K562 (cell line): ENCODE results near the gene FXYD4. TPM values are rescaled to one million over a fixed set of nuclear protein-coding genes. Genes with fewer than 3 reads are reported as not detected.

ENCODE experiments used
- ARID2 ChIP-seq: fragments of 450-650 bp; IDR thresholded peaks from 2 replicates; pipeline ENCODE4 v1.6.1; 2017; ENCODE audit warnings: antibody characterized with exemption, mild to moderate bottlenecking
- ARID3B ChIP-seq: fragments of 250-450 bp; sonication (Bioruptor Pico); IDR thresholded peaks from 2 replicates; pipeline ENCODE4 v1.4.0; 2020; ENCODE audit warnings: borderline replicate concordance
- GATAD2B ChIP-seq: fragments of 450-650 bp; IDR thresholded peaks from 2 replicates; pipeline ENCODE4 v1.6.1; 2017; ENCODE audit warnings: mild to moderate bottlenecking, borderline replicate concordance
- HDAC3 ChIP-seq: fragments of 450-650 bp; IDR thresholded peaks from 2 replicates; pipeline ENCODE4 v1.6.1; 2018; ENCODE audit warnings: borderline replicate concordance, mild to moderate bottlenecking, moderate library complexity; ENCODE audit not compliant: partially characterized antibody
- HNRNPK ChIP-seq: fragments of 200-400 bp; formaldehyde crosslinking; IDR thresholded peaks from one replicate; pipeline ENCODE4 v1.6.1; 2018; ENCODE audit warnings: mild to moderate bottlenecking, low read depth, low read length; ENCODE audit not compliant: poor library complexity, severe bottlenecking
- MEF2D ChIP-seq: conservative IDR thresholded peaks from 2 replicates; pipeline ENCODE4 v1.6.1; 2016; ENCODE audit warnings: low read depth, missing genetic modification characterization, missing compliant biosample characterization
- NFYB ChIP-seq: IDR thresholded peaks from 2 replicates; pipeline ENCODE4 v1.6.1; 2011; ENCODE audit warnings: mild to moderate bottlenecking, moderate library complexity; ENCODE audit not compliant: insufficient read length; ENCODE audit errors: extremely low read depth
- NR3C1 ChIP-seq: sonication (generic); formaldehyde crosslinking; IDR thresholded peaks from 2 replicates; pipeline ENCODE4 v1.8.1; 2022; ENCODE audit warnings: missing genetic modification reagents
- RFX7 ChIP-seq: fragments of 250-450 bp; sonication (Bioruptor Pico); IDR thresholded peaks from 2 replicates; pipeline ENCODE4 v1.5.1; 2021; ENCODE audit warnings: mild to moderate bottlenecking
- SAFB ChIP-seq: fragments of 200-400 bp; formaldehyde crosslinking; IDR thresholded peaks from 2 replicates; pipeline ENCODE4 v1.6.1; 2017; ENCODE audit warnings: low read depth, low read length, borderline replicate concordance
- SMARCC2 ChIP-seq: fragments of 450-650 bp; IDR thresholded peaks from 2 replicates; pipeline ENCODE4 v1.6.1; 2017; ENCODE audit warnings: antibody characterized with exemption, moderate library complexity, mild to moderate bottlenecking, low read depth
- TAF1 ChIP-seq: IDR thresholded peaks from 2 replicates; pipeline ENCODE4 v1.6.1; 2011; ENCODE audit warnings: mild to moderate bottlenecking, low read length, moderate library complexity; ENCODE audit not compliant: insufficient read depth, control insufficient read depth, severe bottlenecking; ENCODE audit errors: extremely low read depth
- ZBTB17 ChIP-seq: fragments of 450-650 bp; formaldehyde crosslinking; IDR thresholded peaks from 2 replicates; pipeline ENCODE4 v1.4.0; 2020; ENCODE audit warnings: mild to moderate bottlenecking
- ZNF140 ChIP-seq: fragments of 250-450 bp; sonication (Bioruptor Pico); IDR thresholded peaks from 2 replicates; pipeline ENCODE4 v1.8.0; 2021; ENCODE audit warnings: moderate library complexity, mild to moderate bottlenecking, inconsistent platforms
- ZNF324 ChIP-seq: fragments of 250-450 bp; sonication (Bioruptor Pico); IDR thresholded peaks from 2 replicates; pipeline ENCODE4 v1.4.0; 2020; ENCODE audit warnings: mild to moderate bottlenecking
- ZSCAN29 ChIP-seq: fragments of 450-650 bp; IDR thresholded peaks from 2 replicates; pipeline ENCODE4 v1.6.1; 2017
- polyA plus RNA-seq, 8 experiments: library from polyadenylated mRNA; depleted of rRNA in 4 of 8; stranded (reverse) in 5 of 8; unstranded in 3 of 8; fragments of >200 nt; fragmentation: Nextera tagmentation in 2 of 8; fragmentation: Illumina TruSeq in 1 of 8; extraction: Ambion mirVana in 2 of 8; extraction: Trizol in 1 of 8; gene quantifications; 2 replicates each; pipeline versions ENCODE4 v1.2.1 to v1.2.3, GENCODE V29; 2011 to 2014; ENCODE audit warnings: inconsistent platforms in 1 of 8, missing spikeins in 1 of 8
- total RNA-seq, 7 experiments: library from RNA; depleted of rRNA in 6 of 7; stranded (reverse); fragments of >200 nt in 6 of 7; fragmentation: Illumina TruSeq in 2 of 7; extraction: Trizol in 2 of 7; gene quantifications; 2 replicates each; pipeline versions ENCODE4 v1.2.1 to v1.2.3, GENCODE V29; 2011 to 2021; ENCODE audit warnings: low replicate concordance in 1 of 7
- TF ChIP-seq, protein P1 (sequence below): fragments of 450-650 bp; formaldehyde crosslinking; IDR thresholded peaks from 2 replicates; pipeline ENCODE4 v1.4.0; 2020; ENCODE audit warnings: mild to moderate bottlenecking, mixed read lengths
- TF ChIP-seq, protein P2 (sequence below): fragments of 250-450 bp; sonication (Bioruptor Pico); IDR thresholded peaks from 2 replicates; pipeline ENCODE4 v1.8.0; 2022; ENCODE audit warnings: inconsistent platforms, mild to moderate bottlenecking, moderate library complexity, borderline replicate concordance
- TF ChIP-seq, protein P3 (sequence below): sonication (generic); formaldehyde crosslinking; IDR thresholded peaks from 2 replicates; pipeline ENCODE4 v1.9.0; 2022; ENCODE audit warnings: mild to moderate bottlenecking, missing genetic modification reagents
- TF ChIP-seq, protein P4 (sequence below): fragments of 250-450 bp; sonication (Bioruptor Pico); IDR thresholded peaks from 2 replicates; pipeline ENCODE4 v1.5.0; 2020; ENCODE audit warnings: mild to moderate bottlenecking, borderline replicate concordance

The FXYD4 gene
- total and polyA plus RNA-seq, 9 of the 15 experiments (the other 6 are each of a cell fraction or from before 2014, with no cell fraction given) = not detected

DNA sequence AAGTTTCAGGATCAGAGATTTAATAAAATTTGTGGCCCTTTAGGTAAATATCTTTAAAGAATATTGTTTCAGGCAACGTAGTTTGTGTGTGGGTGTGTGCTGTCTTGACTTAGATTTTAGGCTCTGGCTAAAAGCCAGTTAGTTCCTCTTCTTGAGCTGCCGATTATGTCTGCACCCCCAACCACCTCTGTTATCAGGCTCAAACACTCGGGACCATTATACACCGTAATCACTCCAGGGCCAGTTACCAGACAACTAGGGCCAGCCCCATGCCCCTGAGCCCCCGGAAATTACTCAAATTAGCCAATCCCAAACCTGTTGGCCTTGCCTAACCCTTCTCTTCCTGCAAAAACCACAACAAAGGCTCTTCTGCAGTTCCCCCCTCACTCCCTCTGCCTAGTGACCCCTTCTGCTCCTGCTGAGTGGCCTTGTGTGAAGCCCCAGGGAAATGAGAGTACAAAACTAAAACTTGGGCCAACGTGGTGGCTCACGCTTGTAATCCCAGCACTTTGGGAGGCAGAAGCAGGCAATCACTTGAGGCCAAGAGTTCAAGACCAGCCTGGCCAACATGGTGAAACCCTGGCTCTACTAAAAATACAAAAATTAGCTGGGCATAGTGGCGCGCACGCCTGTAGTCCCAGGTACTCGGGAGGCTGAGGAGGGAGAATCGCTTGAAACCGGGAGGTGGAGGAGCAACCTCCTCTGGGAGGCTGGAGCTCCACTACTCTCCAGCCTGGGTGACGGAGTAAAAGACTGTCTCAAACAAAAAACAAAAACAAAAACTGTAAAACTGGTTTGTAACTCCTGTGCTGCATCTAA, 46.7 kb downstream of the FXYD4 start (continued):
- TF ChIP-seq, protein P1, sequence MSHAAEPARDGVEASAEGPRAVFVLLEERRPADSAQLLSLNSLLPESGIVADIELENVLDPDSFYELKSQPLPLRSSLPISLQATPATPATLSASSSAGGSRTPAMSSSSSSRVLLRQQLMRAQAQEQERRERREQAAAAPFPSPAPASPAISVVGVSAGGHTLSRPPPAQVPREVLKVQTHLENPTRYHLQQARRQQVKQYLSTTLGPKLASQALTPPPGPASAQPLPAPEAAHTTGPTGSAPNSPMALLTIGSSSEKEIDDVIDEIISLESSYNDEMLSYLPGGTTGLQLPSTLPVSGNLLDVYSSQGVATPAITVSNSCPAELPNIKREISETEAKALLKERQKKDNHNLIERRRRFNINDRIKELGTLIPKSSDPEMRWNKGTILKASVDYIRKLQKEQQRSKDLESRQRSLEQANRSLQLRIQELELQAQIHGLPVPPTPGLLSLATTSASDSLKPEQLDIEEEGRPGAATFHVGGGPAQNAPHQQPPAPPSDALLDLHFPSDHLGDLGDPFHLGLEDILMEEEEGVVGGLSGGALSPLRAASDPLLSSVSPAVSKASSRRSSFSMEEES (CRISPR knock-in tag) = peak; percentile 42
- TF ChIP-seq HDAC3 (peak; percentile 99), GATAD2B (peak; percentile 95; the same call in 1 of the 2 replicates), HNRNPK (no peak), ZBTB17 (CRISPR knock-in tag) (peak; percentile 92), SAFB (no peak), ZNF140 (CRISPR knock-in tag) (peak; percentile 58; the same call in 1 of the 2 replicates), TAF1 (peak; percentile 52), ZSCAN29 (no peak), SMARCC2 (peak; percentile 99), ARID2 (no peak), ARID3B (CRISPR knock-in tag) (peak; percentile 96), MEF2D (tag) (peak; percentile 96), NFYB (no peak), RFX7 (CRISPR knock-in tag) (peak; percentile 69; the same call in 1 of the 2 replicates), ZNF324 (CRISPR knock-in tag) (peak; percentile 73; the same call in 1 of the 2 replicates), NR3C1 (CRISPR knock-in tag) (no peak)
- TF ChIP-seq, protein P2, sequence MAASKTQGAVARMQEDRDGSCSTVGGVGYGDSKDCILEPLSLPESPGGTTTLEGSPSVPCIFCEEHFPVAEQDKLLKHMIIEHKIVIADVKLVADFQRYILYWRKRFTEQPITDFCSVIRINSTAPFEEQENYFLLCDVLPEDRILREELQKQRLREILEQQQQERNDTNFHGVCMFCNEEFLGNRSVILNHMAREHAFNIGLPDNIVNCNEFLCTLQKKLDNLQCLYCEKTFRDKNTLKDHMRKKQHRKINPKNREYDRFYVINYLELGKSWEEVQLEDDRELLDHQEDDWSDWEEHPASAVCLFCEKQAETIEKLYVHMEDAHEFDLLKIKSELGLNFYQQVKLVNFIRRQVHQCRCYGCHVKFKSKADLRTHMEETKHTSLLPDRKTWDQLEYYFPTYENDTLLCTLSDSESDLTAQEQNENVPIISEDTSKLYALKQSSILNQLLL (CRISPR knock-in tag) = 0 out of 2 replicates have a peak, but pooled peaks have one; percentile 24
- TF ChIP-seq, protein P3, sequence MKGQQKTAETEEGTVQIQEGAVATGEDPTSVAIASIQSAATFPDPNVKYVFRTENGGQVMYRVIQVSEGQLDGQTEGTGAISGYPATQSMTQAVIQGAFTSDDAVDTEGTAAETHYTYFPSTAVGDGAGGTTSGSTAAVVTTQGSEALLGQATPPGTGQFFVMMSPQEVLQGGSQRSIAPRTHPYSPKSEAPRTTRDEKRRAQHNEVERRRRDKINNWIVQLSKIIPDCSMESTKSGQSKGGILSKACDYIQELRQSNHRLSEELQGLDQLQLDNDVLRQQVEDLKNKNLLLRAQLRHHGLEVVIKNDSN = no peak
- TF ChIP-seq, protein P4, sequence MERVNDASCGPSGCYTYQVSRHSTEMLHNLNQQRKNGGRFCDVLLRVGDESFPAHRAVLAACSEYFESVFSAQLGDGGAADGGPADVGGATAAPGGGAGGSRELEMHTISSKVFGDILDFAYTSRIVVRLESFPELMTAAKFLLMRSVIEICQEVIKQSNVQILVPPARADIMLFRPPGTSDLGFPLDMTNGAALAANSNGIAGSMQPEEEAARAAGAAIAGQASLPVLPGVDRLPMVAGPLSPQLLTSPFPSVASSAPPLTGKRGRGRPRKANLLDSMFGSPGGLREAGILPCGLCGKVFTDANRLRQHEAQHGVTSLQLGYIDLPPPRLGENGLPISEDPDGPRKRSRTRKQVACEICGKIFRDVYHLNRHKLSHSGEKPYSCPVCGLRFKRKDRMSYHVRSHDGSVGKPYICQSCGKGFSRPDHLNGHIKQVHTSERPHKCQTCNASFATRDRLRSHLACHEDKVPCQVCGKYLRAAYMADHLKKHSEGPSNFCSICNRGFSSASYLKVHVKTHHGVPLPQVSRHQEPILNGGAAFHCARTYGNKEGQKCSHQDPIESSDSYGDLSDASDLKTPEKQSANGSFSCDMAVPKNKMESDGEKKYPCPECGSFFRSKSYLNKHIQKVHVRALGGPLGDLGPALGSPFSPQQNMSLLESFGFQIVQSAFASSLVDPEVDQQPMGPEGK (CRISPR knock-in tag) = peak; percentile 88
